GM15510 (cell line): ENCODE data around the gene SLAMF1.

Source experiments
- POLR2A ChIP-seq: IDR thresholded peaks from 3 replicates; pipeline ENCODE4 v1.6.1; 2011; ENCODE audit warnings: borderline replicate concordance; ENCODE audit not compliant: insufficient read length; ENCODE audit errors: extremely low read depth

SLAMF1 gene

DNA sequence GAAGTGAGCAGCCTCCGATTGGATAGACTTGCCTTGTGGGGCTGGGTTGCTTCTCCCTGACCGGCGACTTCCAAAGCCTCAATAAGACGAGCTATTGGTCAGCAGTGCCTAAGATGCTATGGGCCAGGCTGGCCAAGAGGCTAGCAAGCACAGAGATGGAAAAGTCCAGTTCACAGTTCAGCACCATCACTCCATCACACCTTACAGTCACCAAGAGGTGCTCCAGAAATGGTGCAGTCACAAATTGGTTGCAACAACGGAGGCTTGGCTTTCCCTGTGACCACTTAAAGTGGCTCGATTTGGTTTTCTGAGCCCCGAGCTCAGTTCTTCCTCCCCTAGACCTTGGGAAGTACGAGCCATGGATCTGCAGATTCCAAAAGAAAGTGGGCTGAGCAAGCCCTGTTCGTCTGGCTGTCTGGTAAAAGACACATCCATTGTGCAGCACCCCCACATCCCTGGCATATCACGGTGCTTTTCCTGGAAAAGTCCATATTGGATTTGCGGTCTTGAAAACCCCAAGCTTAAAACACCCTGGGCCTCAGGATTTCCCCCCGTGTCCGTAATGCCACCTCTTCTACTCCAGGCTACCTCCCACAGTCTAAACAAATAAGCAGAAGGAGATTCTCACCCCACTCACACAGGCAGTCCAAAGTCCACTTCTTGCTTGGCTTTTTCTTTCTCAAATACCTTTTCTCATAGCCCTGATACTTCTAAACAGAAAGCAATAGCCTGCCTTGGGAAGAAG is 1.3 kb downstream of the SLAMF1 start:
- TF ChIP-seq POLR2A: peak; percentile 41

- TF ChIP-seq POLR2A: peak; percentile 41
These were observed 2.4 kb downstream of the SLAMF1 start for GRCh38 chr1:160644399-160644798.

GRCh38 chr1:160643138-160643537 is 3.7 kb downstream of the SLAMF1 start:
- no peak for TF ChIP-seq POLR2A

GRCh38 chr1:160642281-160642644 is 4.6 kb downstream of the SLAMF1 start:
- TF ChIP-seq POLR2A: no peak

DNA sequence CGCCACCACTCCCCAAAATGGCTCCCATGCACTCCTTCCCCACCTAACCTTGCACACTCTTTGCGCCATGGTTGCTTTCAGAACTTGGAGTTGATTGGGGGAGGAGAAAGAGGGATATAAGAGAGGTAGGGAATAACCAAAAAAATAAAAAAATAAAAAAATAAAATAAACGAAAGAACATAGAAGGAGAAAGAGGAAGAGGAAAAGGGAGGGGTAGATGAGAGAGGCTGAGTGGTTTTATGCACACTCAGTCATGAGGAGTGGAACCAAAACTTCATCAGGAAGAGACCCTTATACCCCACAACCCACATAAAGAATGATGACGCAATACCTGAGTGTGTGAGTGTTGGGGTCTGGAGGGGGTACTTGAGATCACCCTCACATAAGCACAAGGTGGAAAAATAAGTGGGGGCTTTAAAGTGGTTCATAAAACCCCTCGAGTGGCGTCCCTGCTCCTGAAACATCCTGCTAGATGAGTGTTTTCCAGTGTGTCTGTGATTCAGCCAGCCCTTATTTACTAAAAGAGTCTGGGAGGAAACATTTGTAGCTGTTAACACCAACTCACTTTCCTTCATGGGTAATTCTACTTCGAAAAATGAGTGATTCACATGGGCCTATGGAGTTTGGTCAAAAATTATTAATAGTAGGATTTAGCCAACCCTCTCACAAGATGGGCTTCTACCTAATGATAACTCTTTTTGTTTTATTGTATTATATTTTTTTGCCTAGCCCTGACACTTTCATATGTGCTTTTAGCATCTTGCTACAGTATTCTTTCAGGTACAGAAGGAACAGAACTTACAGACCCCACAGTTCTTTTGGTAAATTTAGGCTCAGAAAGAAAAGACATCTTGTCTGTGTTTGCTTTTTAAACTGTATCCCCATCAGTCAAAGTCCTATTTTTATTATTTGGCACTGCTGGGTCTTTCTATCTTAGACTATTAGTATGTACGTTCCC is 5.2 kb downstream of the SLAMF1 start:
- TF ChIP-seq POLR2A: peak; percentile 37

- no peak for TF ChIP-seq POLR2A
These were observed 6.3 kb downstream of the SLAMF1 start for GRCh38 chr1:160640359-160641123.

DNA sequence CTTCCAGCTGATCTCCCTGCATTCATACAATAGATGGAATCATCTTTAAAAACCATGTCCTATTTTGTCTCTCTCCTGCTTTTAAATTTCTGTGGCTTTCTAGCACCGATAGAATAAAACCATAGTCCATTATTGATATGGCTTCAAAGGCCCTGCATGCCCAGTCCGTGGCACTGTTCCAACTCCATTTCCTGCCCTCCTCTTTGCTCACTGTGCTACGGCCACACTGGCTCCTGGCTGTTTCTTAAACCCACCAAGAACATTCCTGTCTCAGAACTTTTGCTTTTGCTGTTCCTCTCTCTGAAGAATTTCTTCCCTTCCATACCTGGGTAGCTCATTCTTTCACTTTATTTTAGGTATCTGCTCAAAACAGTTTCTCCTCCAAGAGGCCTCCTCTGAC is 7.2 kb downstream of the SLAMF1 start:
- TF ChIP-seq POLR2A: peak; percentile 24

DNA sequence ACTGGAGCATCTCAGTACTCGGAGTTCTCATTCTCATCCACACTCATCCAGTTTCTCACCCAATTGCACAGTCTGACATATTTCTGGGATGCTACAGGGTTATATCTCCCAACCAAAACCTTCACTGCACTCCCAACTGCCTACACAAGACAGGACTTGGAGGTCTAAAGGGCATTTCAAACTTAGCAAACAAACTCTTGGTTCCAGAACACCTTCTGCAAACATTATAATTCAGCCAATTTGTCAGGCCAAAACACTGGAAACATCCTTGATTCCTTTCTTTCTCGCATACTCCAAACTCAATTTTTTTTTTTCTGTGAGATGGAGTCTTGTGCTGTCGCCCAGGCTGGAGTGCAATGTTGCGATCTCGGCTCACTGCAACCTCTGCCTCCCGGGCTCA is 7.9 kb downstream of the SLAMF1 start:
- TF ChIP-seq POLR2A: peak; percentile 13

- TF ChIP-seq POLR2A: no peak
These were observed 8.3 kb downstream of the SLAMF1 start for GRCh38 chr1:160638540-160638857.

DNA sequence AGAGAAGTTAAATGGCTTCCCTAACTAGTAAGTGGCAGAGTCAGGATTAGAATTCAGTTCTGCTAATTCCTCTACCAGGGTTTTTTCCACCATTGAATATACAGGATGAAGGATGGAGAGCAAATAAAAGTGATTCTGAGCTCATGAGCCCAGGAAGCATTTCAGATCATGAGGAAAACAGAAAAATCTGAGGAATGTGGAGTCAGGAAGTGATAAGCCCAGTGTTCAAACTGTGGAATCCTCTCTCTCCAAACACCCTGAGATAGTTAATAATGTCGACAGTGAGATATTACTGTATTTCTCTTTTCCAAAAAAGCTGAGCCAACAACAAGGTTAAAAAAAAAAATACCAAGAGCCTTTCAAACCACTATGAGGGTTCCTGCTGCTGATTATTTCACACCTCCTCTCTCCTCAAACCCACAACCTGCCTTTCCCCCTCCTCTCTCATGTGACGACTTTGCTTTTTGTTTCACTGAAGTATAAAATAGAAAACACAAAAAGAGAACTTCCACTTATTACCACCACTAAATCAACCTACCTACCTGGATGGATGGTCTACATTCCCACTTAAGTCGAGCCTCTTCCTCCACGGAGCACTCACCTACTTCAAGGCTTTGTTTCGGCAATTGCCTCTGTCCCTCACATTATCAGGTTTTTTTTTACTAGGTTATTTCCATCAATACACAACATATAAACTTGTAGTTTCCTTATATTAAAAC is 8.9 kb downstream of the SLAMF1 start:
- TF ChIP-seq POLR2A: peak; percentile 21

DNA sequence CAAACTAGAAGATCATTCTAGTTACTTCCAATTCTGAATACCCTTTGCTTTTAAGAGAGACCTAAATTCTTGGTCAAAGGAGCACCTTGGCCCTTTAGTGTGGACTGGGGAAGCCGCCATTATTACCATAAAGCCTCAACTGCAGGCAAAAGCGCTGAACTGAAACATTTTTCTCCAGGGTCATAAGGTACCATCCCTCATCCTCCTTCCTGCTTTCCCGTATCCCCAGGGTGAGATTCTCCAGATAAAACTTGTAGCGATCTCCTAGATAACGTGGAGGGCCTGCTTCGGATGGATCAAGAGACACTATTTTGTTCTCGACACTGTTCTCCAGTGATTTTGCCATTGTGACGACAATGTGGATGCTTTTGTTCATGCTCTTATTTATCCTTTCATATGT is 9.8 kb downstream of the SLAMF1 start:
- no peak for TF ChIP-seq POLR2A

DNA sequence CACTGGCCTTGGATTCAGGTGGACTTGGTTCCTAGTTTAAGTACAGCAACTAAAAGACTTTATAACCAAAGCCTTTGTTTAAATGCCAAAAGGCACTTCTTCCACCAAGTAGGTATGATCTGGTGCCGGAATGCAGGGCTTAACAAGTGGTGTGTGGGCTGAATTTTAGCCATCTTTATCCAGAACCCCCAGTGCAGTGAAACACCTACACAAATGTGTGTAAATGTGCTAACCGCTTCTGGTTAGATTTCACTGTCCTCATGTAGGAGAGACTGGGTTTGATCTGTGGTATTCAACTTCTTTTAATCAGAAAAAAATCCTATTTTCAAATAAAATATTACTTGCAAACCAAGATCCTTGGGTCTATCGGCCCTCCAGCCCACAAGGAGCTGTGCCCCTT is 10.3 kb downstream of the SLAMF1 start:
- no peak for TF ChIP-seq POLR2A

- TF ChIP-seq POLR2A: peak; percentile 29
These were observed 10.8 kb downstream of the SLAMF1 start for GRCh38 chr1:160636076-160636475.
